GM12891 (cell line): ENCODE results near the gene CDC23.

Experiments
- POLR2A ChIP-seq: IDR thresholded peaks from 2 replicates; pipeline ENCODE4 v1.6.1; 2011; ENCODE audit warnings: low read depth, low read length, control low read depth
- POLR2AphosphoS5 ChIP-seq: IDR thresholded peaks from 2 replicates; pipeline ENCODE4 v1.6.1; 2011; ENCODE audit warnings: low read depth, low read length, control low read depth

GRCh38 chr5:138182808-138183207 lies 30.3 kb downstream of the CDC23 start:
- no peak for TF ChIP-seq POLR2AphosphoS5
- TF ChIP-seq POLR2A = no peak
